ENCODE data around the gene OAS3. TPM values are rescaled to one million over a fixed set of nuclear protein-coding genes. Genes with fewer than 3 reads are reported as not detected.

The OAS3 gene
- 100 to 1,000 TPM; 260 to 265 TPM for total RNA-seq

DNA sequence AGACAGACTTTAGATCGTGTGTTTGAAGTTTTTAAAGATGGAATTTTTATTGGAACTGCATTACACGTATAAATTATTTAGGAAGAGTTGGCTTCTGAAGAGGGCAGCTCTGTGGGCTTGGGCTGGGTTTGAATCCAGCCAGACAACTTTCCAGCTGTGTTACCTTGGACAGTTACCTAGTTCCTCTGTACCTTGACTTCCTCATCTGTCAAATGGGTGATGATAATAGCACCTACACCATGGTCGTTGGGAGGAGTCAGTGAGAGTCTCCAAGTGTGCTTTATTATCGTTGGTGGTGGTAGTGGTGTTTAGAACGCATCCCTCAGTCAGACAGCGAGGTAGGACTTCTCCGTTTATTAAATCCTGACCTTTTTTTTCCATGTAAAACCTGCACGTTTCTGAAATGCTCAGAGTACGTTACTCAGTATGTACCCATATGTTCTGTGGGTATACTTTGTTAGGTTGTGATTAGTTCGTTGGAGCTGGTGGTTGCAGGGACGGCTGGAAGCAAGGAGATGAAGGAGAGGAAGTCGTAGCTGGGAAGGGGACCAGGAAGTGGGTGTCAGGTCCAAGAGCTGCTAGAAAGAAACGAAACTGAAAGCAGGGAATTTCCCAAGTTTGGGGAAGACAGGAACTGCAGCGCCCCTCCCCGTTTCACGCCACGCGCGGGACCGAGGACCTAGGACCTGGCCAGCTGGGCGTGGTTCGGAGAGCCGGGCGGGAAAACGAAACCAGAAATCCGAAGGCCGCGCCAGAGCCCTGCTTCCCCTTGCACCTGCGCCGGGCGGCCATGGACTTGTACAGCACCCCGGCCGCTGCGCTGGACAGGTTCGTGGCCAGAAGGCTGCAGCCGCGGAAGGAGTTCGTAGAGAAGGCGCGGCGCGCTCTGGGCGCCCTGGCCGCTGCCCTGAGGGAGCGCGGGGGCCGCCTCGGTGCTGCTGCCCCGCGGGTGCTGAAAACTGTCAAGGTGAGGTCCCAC is at the start of gene OAS3:
OAS3 (plus strand) TSS at position 734 of the 979 bp plus-strand sequence; CDS start at position 791, 57 bp downstream.
- CTCF ChIA-PET = interaction anchor here (1.3 to 1.9 kb wide), 4 partner anchors 31 to 55 kb away, joined by 7 to 14 read pairs (median 12); partner anchors contain the start of genes OAS1 and OAS2
- peak; percentile 82 for DNase-seq
- Mint-ChIP-seq H3K27ac (peak within 1 kb of the TSS; percentile 93), H3K36me3 (ENCODE audit: low read depth) (peaks cover 41% of the 10 kb centered on the region), H3K4me1 (peaks cover 51% of the 10 kb centered on the region), H3K27me3 (no peaks in the 10 kb centered on the region), H3K4me3 (peak within 1 kb of the TSS; percentile 82), H3K9me3 (no peaks in the 10 kb centered on the region)
- POLR2A ChIA-PET = interaction anchor here (0.8 to 2.8 kb wide), 9 partner anchors 10 to 247 kb away, joined by 3 to 55 read pairs (median 5); partner anchors contain the start of genes OAS1 and OAS2

DNA sequence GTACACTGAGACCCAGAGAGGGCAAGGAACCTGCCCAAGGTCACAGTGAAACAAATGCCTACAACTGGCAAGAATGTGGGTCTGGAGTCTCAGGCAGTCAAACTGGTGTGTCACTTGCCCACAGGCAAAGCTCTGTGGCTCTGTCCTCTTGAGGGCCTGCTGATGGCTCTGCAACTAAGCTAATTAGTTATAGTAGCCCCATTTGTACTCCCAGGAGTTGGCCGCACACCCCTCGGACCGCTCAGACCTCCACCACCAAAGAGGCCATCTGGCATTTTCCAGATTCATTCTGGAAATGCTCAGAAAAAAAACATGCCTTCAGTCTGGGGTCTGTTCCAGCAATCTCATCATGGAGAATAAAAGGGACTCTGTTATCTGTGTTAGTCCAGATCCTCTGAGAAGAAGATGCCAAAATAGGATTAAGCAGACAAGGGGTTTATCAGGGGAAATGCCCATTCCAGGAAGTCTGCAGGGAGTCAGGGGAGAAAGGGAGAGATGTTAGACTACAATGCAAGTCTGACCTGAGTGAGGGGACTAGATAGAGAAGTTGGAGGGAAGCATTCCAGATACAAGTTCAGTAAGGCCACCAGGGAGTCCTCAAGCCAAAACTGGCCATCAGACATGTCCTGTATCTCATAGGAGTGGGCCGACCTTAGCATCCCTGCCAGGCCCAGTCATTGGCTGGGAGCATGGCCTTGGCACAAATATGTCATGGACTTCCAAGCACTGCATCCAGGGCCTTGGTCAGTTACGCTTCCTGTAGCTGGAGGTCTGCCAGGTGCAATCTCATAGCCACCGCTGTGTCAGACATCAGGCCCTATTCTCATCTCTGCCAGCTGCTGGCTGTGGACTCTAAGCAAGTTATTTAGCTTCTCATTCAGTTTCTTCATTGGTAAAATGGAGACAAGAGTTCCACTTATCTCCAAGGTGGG is 46.9 kb upstream of the OAS3 start:
- Mint-ChIP-seq H3K27me3 (peaks cover 7% of the 10 kb centered on the region), H3K36me3 (ENCODE audit: low read depth) (no peaks in the 10 kb centered on the region), H3K9me3 (no peaks in the 10 kb centered on the region), H3K4me3 (no peak overlapping the region), H3K4me1 (no peaks in the 10 kb centered on the region), H3K27ac (no peak overlapping the region)
- POLR2A ChIA-PET = interaction anchor here (1.7 kb wide), 1 partner anchor 16 kb away, joined by 5 read pairs; the partner anchor contains the start of gene OAS1
- CTCF ChIA-PET = interaction anchor here (0.6 kb wide), 1 partner anchor 27 kb away, joined by 5 read pairs; no protein-coding TSS in a partner anchor
- DNase-seq = no peak

GRCh38 chr12:112892856-112893255 is 45.4 kb upstream of the OAS3 start:
- CTCF ChIA-PET = interaction anchor here (1.0 kb wide), 1 partner anchor 101 kb away, joined by 4 read pairs; no protein-coding TSS in a partner anchor
- POLR2A ChIA-PET = interaction anchor here (1.7 kb wide), 1 partner anchor 14 kb away, joined by 5 read pairs; the partner anchor contains the start of gene OAS1
- H3K4me1 Mint-ChIP-seq = no peaks in the 10 kb centered on the region
- DNase-seq = no peak
- peaks cover 16% of the 10 kb centered on the region for H3K27me3 Mint-ChIP-seq
- no peaks in the 10 kb centered on the region for H3K36me3 Mint-ChIP-seq (ENCODE audit: low read depth)
- no peak overlapping the region for H3K27ac Mint-ChIP-seq
- no peaks in the 10 kb centered on the region for H3K9me3 Mint-ChIP-seq
- no peak overlapping the region for H3K4me3 Mint-ChIP-seq

- Mint-ChIP-seq H3K27ac (no peak overlapping the region), H3K4me1 (no peaks in the 10 kb centered on the region), H3K27me3 (peaks cover 25% of the 10 kb centered on the region), H3K4me3 (no peak overlapping the region), H3K9me3 (no peaks in the 10 kb centered on the region), H3K36me3 (ENCODE audit: low read depth) (no peaks in the 10 kb centered on the region)
- no peak for DNase-seq
- ChIA-PET POLR2A (no interaction called here), CTCF (no interaction called here)
These were observed 44.1 kb upstream of the OAS3 start for GRCh38 chr12:112894128-112894527.

DNA sequence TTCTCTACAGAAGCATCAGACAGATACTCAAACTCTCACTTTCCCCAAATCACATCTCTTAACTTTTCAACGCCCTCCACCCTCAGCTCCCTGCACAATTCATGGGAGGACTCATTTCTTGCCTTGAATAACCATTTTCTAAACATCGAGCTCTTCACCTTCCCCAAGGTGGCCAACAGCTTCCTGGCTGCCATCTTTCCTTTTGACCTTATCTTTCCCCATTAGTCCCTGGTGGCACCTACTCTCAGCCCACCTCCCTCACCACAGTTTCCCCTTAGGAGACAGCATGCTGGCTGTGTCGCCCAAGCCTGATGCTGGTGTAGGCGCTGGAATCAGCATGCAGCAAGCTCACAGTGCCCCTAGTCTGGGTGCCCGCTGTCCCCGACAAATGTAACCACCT is 39.9 kb upstream of the OAS3 start:
- no peak for DNase-seq
- POLR2A ChIA-PET = interaction anchor here (0.9 to 1.4 kb wide), 2 partner anchors 9 to 80 kb away, joined by 3 to 4 read pairs; partner anchors contain the start of genes OAS1 and OAS2
- H3K36me3 Mint-ChIP-seq (ENCODE audit: low read depth) = no peaks in the 10 kb centered on the region
- peaks cover 21% of the 10 kb centered on the region for H3K4me1 Mint-ChIP-seq
- CTCF ChIA-PET = no interaction called here
- no peaks in the 10 kb centered on the region for H3K9me3 Mint-ChIP-seq
- no peak overlapping the region for H3K27ac Mint-ChIP-seq
- no peak overlapping the region for H3K4me3 Mint-ChIP-seq
- peaks cover 25% of the 10 kb centered on the region for H3K27me3 Mint-ChIP-seq

DNA sequence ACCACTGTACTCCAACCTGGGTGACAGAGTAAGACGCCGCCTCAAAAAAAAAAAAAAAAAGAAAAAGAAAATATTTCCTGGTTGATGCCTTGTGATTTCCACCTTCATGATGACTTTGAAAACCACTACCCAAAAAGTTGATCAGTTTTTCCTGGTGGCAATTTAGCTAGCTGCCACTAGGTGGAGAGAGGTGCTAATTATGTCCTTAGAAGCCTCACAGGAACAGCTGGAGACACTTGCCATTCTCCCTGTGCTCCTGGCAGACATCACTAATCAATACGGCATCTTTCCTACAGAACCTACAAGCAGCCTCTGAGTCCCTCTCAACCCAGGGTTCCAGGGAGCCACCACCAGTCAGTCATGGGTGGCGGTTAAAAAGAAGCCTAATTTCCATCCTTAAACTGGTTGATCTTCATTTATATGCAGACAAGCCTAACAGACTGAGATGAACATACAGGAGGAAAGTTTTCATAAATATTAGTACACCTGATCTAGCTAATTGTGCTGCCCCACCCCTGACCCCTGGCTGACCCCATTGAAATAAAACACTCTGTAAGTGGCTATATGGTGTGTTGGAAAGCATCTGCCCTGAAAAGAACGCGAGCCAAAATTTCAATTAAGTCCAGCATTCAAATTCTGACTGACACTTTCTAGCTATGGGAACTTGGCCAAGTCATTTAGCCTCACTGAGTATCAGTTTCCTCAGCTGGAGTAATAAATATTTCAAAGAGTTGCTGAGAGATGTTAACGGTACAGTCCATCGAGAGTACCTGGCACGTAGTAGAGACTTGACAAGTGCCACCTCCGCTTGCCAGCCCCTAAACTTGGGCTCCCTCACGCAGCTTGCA is 37.8 kb upstream of the OAS3 start:
- no peaks in the 10 kb centered on the region for H3K9me3 Mint-ChIP-seq
- H3K27ac Mint-ChIP-seq = no peak overlapping the region
- peak; percentile 49 for DNase-seq
- peaks cover 38% of the 10 kb centered on the region for H3K4me1 Mint-ChIP-seq
- H3K4me3 Mint-ChIP-seq = no peak overlapping the region
- peaks cover 25% of the 10 kb centered on the region for H3K27me3 Mint-ChIP-seq
- no peaks in the 10 kb centered on the region for H3K36me3 Mint-ChIP-seq (ENCODE audit: low read depth)
- ChIA-PET CTCF (interaction anchor here (0.6 to 2.5 kb wide), 26 partner anchors 9 to 1579 kb away, joined by 3 to 33 read pairs (median 6); partner anchors contain the start of genes OAS2 and OAS3), POLR2A (interaction anchor here (1.0 to 2.5 kb wide), 5 partner anchors 13 to 77 kb away, joined by 3 to 20 read pairs (median 3); partner anchors contain the start of genes OAS2 and OAS3)

DNA sequence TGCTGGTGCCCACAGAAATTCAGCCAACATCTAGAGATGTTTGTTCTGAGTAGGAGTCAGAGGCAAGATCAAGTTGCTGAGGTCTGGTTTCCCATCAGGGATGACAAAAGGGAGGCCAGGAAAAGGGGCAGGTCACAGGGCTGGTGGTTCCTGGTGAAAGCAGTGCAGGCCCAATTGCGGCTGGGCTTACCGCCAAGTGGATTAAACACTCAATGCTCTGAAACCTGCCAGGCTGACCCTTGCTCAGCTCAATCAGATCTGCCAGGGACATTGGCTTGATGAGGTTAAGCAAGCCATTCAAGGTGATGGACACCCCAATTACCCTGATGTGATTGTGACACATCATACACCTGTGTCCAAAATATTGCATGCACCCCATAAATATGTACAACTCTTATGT is 37.0 kb upstream of the OAS3 start:
- POLR2A ChIA-PET = interaction anchor here (1.5 to 2.5 kb wide), 2 partner anchors 25 to 76 kb away, joined by 3 to 20 read pairs; partner anchors contain the start of gene OAS2
- no peak overlapping the region for H3K27ac Mint-ChIP-seq

DNA sequence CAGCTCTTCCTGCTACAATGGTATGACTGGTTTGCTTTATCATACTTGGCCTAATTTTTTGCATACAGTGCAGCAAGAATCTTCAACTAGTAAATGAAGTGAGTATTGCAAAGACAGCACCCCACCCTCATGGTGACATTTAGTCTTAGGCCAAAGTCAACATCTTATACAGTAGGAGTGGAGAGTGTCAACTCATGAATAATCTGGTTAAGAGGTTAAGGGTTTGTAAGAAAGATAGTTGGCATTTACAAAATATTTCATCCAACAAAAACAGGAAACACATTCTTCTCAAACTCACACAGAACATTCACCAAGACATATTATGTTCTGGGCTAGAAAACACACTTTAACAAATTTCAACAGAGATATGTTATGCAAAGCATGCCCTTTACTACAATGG is 33.7 kb upstream of the OAS3 start:
- CTCF ChIA-PET = no interaction called here
- no peak overlapping the region for H3K4me3 Mint-ChIP-seq
- H3K9me3 Mint-ChIP-seq = no peaks in the 10 kb centered on the region
- DNase-seq = no peak
- peaks cover 29% of the 10 kb centered on the region for H3K36me3 Mint-ChIP-seq (ENCODE audit: low read depth)
- POLR2A ChIA-PET = interaction anchor here (3.3 to 4.9 kb wide), 2 partner anchors 33 to 74 kb away, joined by 17 to 41 read pairs; partner anchors contain the start of genes OAS2 and OAS3
- H3K27ac Mint-ChIP-seq = peak overlapping the region; percentile 21
- peaks cover 66% of the 10 kb centered on the region for H3K4me1 Mint-ChIP-seq
- no peaks in the 10 kb centered on the region for H3K27me3 Mint-ChIP-seq

More for the DNA sequence above, 37.0 kb upstream of the OAS3 start:
- H3K4me1 Mint-ChIP-seq = peaks cover 46% of the 10 kb centered on the region
- H3K36me3 Mint-ChIP-seq (ENCODE audit: low read depth) = no peaks in the 10 kb centered on the region
- CTCF ChIA-PET = interaction anchor here (1.1 to 2.5 kb wide), 12 partner anchors 23 to 253 kb away, joined by 3 to 33 read pairs (median 6); partner anchors contain the start of genes OAS2 and OAS3
- no peak overlapping the region for H3K4me3 Mint-ChIP-seq
- no peak for DNase-seq
- H3K9me3 Mint-ChIP-seq = no peaks in the 10 kb centered on the region
- peaks cover 25% of the 10 kb centered on the region for H3K27me3 Mint-ChIP-seq

DNA sequence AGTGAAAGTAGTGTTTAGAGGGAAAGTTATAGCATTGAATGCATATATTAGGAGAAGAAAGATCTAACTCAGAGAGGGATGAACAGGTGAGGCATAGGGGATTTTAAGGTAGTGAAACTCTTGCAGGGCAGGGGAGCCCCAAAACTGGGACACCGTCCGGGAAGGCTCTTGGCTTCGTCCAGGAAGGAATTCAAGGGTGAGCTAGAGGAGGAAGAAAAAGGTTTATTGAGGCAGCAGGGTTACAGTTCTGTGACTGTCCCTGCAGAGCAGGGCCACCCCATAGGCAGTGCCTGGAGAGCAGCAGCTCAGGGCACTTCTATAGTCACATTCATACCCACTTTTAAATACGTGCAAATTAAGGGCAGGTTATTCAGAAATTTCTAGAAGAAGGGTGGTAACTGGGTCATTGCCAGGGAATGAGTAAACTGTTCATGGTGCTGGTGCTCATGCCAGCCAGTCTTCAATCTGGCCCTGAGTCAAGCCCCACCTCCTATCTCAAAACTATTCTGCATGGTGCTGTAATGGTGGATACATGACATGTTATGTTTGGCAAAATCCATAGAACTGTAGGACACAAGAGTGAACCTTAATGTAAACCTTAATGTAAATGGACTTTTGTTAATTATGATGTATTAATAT is 32.7 kb upstream of the OAS3 start:
- no peak for DNase-seq

GRCh38 chr12:112906712-112907414 is 31.4 kb upstream of the OAS3 start, which contains the start of gene OAS1:
OAS1 (plus strand) TSS chr12:112906962; CDS start chr12:112907040, 78 bp downstream.
- peaks cover 13% of the 10 kb centered on the region for H3K9me3 Mint-ChIP-seq
- H3K36me3 Mint-ChIP-seq (ENCODE audit: low read depth) = peaks cover 52% of the 10 kb centered on the region
- H3K27me3 Mint-ChIP-seq = no peaks in the 10 kb centered on the region
- H3K27ac Mint-ChIP-seq = peak within 1 kb of the TSS; percentile 99
- H3K4me3 Mint-ChIP-seq = peak within 1 kb of the TSS; percentile 100
- peaks cover 78% of the 10 kb centered on the region for H3K4me1 Mint-ChIP-seq
- ChIA-PET POLR2A (interaction anchor here (0.5 to 5.1 kb wide), 25 partner anchors 8 to 1221 kb away, joined by 3 to 183 read pairs (median 5); partner anchors contain the start of genes ACAD10, BRAP, DDX54 and OAS2), CTCF (interaction anchor here (0.6 to 4.1 kb wide), 8 partner anchors 11 to 330 kb away, joined by 3 to 35 read pairs (median 4); partner anchors contain the start of genes OAS2 and OAS3)
- peak; percentile 69 for DNase-seq

More for the DNA sequence above, 32.7 kb upstream of the OAS3 start:
- Mint-ChIP-seq H3K4me3 (no peak overlapping the region), H3K27ac (peak overlapping the region; percentile 99), H3K36me3 (ENCODE audit: low read depth) (peaks cover 39% of the 10 kb centered on the region), H3K9me3 (peaks cover 3% of the 10 kb centered on the region), H3K27me3 (no peaks in the 10 kb centered on the region), H3K4me1 (peaks cover 72% of the 10 kb centered on the region)
- ChIA-PET CTCF (interaction anchor here (1.2 to 4.1 kb wide), 4 partner anchors 10 to 88 kb away, joined by 3 to 35 read pairs (median 13); partner anchors contain the start of gene OAS2), POLR2A (interaction anchor here (1.3 to 5.1 kb wide), 9 partner anchors 11 to 279 kb away, joined by 3 to 183 read pairs (median 6); partner anchors contain the start of genes DDX54, OAS2, OAS3 and RITA1)

Measured in activated CD4-positive, alpha-beta memory T cell treated with anti-CD3 and anti-CD28 coated beads, Interleukin-2, amount 10 ng/mL, durations not matched to agents 7 days and 5 days (primary cell).